HUDEP-2 (cell line): ENCODE results near the gene ABCA12.

Source experiments
- DNase-seq, 76 experiments: peaks; one replicate each; lab custom pipeline; 2025; ENCODE audit not compliant: unreplicated experiment in 76 of 76; lab: John Stamatoyannopoulos, UW

The ABCA12 gene

DNA sequence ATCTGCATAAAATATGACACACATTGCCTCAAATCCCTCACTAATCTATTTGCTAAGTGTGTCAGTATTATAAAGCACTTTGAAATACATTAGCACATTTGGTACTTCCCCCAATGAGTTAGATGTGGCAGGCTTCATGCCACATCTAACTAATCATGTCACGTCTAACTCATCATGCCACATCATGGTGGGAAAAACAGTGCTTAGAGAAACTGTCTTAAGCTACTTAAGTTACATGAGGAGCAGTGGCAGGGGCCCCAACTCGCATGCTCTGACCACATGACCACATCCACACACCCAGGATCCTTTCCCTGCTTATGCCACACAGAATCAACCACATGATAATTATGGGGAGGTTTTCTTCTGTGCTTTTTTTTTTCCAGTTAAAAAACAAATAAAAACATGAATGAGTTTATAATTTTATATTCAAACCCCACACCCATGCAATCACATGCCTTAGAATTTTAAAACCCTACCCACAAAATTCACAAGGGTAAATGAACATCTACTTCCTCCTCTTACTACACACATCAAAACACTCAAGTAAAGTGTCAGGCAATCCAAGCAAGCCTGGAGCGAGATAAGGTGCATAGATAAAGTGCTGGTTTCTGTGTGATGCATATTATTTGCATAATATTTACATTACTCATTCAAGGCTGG lies 1.6 kb downstream of the ABCA12 start:
- no peak for DNase-seq

DNA sequence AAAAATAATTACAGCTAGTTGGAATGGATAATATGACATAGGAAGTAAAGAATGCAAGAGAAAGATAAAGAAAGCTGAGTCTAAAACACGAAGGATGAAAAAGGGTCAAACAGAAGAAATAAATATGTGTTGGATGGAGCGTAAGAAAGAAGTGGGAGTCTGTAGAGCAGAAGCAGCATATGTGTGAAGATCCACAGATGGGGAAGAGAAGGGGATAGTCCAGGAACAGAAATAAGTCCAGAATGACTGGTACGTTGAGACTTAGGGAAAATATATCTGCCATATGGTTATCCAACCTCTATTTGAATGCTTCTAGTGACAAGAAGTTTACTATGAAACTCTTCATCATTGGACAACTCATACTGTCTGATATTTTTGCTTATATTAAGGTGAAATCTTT lies 18.0 kb downstream of the ABCA12 start:
- DNase-seq: no peak

DNA sequence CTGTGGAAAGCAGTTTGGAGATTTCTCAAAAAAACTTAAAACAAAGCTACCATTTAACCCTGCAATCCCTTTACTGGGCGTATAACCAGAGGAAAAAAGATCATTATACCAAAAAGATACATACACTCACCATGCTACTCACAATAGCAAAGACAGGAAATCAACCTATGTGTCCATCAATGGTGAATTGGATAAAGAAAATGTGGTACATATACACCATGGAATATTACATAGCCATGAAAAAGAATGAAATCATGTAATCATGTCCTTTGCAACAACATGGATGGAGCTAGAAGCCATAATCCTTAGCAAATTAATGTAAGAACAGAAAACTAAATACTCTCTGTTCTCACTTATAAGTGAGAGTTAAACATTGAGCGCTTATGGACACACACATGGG lies 18.6 kb downstream of the ABCA12 start:
- no peak for DNase-seq

DNA sequence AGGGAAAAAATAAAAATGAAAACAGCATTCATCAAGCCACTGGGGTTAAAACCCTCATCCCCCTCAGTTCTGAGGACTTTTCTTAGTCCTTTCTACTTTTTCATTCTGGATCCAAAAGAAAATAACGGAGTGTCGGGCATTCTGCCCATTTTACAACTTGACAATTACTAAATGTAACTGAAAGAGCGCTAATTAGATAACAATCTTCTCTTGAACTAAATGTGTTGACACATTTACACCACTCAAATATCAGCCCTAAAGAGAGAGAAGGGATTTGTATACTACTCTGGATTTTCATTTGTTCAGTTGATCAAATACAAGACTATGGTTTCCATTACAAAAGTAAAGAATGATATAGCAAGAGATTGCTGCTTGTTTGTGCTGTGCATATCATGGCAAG lies 27.5 kb downstream of the ABCA12 start:
- no peak for DNase-seq

DNA sequence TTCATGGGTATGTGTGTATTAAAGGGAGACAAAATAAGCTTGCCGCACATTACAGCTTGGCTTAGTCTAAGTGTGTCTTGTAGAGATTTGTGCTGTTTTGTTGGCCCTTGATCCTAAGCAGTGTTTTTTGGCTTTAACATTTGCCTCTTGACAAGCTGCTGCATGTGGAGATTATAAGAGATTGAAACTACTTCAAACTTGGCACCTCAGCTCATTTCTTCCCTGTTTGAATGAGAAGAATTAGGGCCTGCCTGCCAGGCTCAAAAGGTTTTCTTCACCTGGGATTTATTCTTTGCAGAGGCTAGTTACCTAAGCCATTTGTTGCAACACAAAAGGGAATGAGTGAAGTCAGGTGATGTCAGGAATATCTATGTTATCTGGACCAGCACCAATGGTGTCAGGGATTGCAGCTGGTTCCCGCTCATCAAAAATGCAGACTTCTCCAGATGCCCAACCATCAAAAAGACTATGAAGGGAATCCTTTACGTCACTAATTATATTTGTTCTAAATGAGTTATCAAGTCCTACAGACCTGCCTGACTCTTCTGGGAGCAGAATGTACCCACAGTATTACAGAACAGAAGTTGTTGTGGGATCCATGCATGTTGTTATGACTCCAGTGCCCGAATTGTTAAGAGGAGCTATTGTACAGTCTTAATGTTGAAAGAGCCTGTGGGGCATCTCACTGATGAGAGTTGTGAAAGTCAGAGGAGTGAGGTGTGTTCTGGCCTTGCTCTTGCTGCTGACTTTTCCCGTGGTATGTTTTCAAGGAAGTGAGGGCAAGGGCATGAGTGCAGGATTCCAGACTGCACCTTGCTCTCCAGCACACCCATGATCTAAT lies 31.0 kb downstream of the ABCA12 start:
- DNase-seq: no peak

DNA sequence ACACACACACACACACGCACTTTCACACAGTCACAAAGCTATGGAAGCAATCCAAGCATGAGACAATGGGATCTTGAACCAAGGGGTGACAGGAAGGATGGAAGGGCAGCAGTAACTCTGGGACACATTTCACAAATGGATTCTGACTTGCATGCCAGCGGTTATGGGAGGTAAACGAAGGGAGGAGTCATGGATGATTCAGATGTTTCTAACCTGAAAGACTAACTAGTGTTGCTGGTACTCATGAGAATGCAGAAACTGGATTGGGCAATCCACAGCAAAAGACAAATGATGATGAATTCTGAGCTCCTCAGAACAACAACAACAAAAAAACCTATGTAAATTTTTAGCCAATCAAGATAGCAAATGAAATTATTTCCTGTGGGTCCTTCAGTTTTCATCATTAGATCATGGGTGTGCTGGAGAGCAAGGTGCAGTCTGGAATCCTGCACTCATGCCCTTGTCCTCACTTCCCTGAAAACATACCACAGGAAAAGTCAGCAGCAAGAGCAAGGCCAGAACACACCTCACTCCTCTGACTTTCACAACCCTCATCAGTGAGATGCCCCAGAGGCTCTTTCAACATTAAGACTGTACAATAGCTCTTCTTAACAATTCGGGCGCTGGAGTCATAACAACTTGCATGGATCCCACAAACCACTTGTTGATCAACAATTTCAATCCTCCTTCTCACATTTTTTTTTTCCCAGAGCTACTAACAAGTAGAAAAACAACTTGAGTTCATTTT lies 32.6 kb downstream of the ABCA12 start:
- DNase-seq: no peak

DNA sequence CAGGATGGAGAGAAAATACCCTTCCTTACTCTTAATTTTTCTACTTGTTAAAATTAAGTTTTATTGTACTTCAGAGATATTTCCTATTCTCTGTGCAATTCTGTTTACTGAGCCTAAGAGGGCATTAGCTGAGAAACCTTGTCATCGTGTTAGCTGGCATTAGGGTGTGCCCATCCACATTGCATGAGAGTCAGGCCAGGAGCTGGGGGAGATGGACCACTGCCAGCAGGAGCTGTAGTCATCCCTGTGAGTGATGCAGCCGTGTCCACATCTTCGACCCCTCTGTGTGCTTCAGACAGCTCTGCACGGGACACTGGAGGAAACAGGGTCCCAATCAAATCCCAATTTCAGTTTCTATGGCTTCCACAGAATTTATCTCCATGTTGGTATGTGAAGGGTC lies 34.2 kb downstream of the ABCA12 start:
- no peak for DNase-seq

DNA sequence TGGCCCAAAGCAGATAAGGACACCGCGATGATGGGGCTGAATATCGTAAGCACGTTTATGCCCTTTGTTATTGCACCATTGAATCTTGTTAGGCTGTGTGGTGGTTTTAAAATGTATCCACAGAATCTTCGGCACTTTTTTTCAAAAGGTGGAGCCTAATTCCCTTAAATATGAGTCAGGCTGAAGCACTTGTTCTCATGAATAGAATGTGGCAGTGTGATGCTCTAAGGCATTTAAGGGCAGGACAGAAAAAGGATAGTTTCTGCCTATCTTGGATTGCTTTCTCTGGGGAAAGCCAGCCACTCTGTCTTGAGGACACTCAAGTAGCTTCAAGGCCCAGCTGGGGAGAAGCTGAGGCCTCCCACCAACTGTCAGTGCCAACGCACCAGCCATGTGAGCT lies 39.6 kb downstream of the ABCA12 start:
- DNase-seq: no peak

DNA sequence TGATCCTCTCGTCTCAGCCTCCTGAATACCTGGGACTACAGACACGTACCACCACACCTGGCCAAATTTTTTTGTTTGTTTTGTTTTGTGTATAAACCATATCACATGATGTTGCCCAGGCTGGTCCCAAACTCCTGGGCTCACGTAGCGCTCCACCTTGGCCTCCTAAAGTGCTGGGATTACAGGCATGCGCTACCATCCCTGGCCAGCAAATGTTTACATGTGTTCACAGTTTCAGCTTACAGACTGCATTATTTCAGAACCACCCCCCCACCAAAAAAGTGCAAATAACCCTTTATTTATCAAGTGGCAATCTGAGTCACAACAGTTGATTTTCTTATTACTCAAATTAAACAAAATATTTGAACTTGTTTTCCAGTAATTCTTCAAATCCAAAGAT lies 54.3 kb downstream of the ABCA12 start:
- DNase-seq: no peak

DNA sequence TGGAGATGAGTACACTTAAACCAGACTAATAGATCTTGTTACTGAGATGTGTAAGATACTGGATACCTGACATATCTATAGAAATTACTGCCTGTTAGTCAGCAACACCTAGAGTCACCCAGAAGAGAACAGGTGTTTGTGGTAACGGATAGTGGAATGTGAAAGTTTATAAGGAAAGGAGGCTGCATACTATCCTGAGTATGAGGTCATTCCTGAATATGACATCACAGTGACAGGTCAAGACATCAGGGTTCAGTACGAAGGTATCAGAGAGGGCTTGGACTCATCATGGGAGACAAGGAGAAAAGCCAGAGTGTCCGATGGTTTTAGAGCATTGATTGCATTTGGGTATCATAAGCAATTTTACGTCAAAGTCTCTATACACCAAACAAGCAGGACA lies 55.3 kb downstream of the ABCA12 start:
- no peak for DNase-seq

DNA sequence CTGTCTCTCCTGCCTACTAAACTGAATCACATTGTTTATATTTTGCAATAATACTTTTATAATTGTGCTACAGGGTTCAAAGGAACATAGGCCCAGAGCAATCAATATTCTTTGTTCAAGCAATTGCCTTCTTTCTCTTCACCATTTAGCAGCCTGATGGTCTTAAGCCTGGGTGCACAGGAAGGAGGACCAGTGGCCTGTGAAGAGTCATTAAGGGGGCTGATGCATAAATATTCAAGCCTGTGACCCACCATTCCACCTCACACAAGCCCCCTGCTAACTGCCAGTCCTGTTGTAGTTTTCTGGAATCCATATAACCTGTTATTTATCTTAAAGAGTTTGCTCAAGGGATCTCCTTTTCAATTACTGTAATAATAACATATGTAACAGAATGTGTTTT lies 56.0 kb downstream of the ABCA12 start:
- no peak for DNase-seq

DNA sequence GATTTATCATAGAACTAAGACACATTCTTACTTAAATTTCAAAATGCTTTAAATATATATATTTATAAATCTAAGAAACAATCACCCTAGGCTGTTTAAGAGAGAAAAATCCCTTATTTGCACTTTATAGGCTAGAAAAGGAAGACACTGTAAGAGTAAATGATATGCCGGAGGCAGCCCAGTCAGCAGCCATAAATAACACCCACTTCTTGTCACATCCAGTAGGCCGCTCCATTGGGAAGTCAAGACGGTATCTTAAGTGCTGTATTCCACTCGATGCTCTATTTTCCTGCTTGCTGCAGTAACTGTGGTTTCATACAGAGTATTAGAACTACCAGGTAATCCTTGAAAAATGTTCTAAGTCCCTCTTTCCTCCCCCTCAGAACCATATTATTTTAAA lies 57.9 kb downstream of the ABCA12 start:
- DNase-seq: no peak

DNA sequence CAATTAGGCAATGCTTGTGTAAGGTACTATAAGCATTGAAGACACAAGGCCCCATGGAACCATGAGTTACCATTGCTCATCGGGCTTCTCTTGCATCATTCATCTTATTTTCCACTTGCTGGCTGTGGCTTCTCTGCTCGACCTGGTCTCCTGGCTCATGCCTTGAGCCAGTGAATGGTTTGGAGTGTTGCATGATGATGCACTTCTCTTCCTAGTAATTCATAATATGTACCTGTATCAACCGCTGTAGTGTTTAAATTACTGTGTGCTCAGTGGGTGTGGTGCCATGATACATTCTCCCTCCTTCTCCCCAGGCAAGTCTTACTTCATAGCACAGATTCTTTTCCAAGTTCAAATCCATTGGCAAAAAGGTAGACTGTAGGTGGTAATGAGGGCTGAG lies 66.8 kb downstream of the ABCA12 start:
- DNase-seq: no peak

DNA sequence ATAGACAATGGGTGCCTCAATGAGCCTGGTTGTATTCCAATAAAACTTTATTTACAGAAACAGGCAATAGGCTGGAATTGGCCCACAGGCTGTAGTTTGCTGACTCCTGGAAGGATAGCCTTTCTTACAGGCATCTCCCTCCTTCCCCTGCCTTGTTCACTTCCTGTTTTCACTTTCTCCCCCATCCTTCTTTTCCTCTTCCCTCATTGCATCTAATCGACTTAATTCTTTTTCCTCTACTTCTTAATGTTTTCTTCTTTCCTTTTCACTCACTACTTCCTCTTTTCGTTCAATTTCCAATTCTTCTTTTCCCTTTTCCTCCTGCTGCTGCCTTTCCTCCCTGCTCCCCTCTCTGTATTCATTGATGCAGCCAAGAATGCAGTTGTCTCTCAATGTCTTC lies 70.0 kb downstream of the ABCA12 start:
- DNase-seq: no peak

DNA sequence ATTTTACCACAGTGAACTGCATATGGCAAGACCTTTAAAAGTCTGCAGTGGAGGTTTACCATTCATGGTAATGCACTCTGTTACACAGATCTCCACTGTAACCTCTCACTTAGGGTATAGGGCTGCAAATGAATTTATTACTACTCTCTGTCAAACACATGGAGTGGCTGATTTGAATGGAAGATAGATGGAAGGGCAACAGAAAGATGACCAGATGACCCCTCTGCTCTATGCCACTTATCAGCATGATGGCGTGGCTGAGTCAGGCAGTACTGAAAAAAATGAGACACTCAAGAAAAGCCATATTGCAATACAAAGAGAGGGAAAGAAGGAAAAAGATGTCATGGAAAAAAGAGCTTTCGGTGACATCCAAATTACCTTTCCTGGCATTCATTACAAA lies 72.3 kb downstream of the ABCA12 start:
- no peak for DNase-seq

DNA sequence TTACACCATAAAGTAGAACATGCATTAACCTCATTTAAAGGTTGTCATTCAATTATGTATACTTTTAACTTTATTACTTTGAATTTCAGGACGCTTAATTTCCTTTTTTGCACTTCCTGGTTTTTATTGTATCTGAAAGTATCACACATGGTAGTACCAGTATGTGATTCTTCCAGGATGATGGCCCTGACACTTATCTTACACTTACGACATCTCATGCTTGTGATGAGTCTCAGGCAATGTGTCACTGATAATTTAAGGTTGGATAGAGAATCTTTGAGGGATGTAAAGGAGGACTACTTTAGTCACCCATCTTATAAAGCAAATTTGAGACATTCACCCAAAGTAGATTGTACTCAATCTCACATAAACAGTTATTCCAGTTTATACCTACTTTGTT lies 74.9 kb downstream of the ABCA12 start:
- no peak for DNase-seq

DNA sequence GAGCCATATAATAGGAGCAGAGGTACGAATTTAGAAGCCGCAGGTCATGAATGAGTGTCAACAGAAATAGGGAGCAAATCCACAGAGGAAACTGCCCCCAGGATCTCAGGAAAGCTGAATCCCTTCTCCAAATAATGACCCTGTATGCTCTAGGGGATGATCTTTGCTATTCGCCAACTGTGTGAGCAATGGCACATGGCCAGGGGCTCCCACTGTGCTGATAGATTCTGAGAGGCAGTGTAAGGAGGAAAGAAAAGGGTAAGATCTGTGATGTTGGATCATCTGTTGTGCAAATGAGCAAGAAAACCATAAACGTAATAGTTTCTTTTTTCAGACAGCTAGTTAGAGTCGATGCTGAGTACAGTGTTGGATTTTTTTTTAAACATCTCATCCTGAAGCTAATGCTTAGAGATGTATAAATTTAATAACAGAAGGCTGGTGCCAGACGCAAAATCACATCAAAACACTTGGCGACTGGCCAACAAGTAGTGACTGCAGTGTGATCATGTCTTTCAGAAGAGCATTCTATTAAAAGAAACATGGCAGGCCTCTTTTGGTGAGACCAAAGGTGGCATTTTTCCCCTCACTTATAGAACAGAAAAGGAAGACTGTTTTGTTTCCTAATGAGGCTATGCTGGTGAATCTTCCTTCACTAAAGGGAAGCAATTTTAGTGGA lies 77.4 kb downstream of the ABCA12 start:
- peak in 7 of 76 experiments; percentile 2 to 27 (median 4) for DNase-seq

DNA sequence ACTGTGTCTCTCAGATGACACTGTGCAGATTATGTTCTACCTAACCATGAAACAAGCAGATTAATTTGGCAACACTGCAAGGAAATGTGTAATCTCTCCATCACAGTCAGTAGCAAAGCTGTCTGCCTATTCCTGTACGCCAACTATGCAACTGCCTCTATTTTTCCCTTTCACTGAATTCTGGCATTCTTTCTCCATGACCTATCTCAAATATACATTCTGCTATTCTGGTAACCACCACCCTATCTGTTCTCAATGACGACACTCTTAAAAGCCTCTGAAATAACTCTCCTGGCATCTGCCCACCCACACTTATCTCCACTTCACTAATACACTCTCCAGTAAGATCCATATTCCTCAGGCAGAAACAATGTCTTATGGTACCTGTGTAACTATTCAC lies 78.7 kb downstream of the ABCA12 start:
- DNase-seq: peak in 51 of 76 experiments; percentile 2 to 89 (median 58)

DNA sequence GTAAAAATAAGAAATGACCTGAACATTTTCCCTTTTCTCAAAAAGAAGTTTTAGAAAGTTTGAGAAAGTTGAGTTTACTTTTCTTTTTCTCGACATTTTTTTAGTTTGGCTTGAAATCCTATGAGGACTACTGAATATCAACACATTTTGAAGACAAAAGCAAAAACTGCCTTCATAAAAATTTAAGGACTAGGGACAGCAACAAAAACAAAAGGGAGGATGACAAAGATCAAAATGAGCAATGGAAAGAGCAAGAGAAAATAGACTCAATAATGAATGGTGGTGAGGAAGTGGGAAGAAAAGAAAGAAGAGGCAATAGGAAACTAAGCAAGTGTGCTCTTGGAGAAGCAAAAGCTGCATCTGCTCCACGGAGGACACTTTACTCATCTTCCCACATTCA lies 82.5 kb downstream of the ABCA12 start:
- no peak for DNase-seq

DNA sequence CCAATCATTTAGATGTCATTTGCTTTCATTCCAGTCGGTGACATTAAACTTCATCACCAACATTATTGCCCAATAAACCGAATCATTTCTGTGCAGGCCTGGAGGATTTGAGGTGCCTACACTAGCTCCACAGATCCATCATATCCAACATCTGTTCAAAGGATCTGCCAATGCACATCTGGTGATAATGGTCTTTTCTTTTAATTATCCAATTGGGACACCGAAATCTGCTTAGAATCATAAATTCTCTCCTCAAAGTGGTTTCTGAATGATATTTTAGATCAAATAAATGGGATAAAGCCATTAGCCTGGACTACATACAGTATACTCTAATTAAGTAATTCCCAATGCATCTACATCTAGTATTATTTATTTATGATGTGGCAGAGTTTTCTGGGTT lies 85.6 kb downstream of the ABCA12 start:
- DNase-seq: no peak

DNA sequence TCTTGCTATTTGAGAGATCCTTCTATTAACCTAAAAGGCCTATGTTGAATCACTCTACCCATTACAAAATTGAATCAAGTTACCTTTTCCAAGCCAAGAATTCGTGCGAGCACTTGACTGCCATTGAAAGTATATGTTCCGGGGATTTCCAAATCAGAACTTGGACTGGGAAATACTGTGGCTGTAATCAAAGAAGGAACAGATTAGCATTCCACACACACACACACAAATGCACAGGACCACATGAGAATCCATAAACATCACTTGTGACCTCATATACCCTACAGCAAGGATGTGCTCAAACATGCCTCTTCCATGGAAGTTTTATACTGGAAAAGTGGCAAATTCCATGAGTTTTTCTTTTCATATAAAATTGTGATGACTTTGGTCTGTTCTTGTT lies 86.0 kb downstream of the ABCA12 start:
- DNase-seq: no peak
